Neuronal stem cell (in vitro differentiated cells): ENCODE measurements around the gene P4HA3.

ENCODE experiments used
- DNase-seq: peaks from one replicate; pipeline ENCODE4 v3.0.0-alpha.2; 2013; ENCODE audit warnings: low spot score
- H2AFZ ChIP-seq: one replicate; pipeline ENCODE4 v1.6.1; 2013; ENCODE audit warnings: mild to moderate bottlenecking, low read length, inconsistent platforms
- H2AK5ac ChIP-seq: 2 replicates; pipeline ENCODE4 v1.6.1; 2013; ENCODE audit warnings: low read depth, mild to moderate bottlenecking, inconsistent platforms, low read length, moderate library complexity, mixed read lengths
- H2BK120ac ChIP-seq: 2 replicates; pipeline ENCODE4 v1.6.1; 2013; ENCODE audit warnings: low read depth, mild to moderate bottlenecking, inconsistent platforms, low read length, moderate library complexity, mixed read lengths
- H2BK12ac ChIP-seq: one replicate; pipeline ENCODE4 v1.6.1; 2013; ENCODE audit warnings: low read length, inconsistent platforms
- H2BK15ac ChIP-seq: 2 replicates; pipeline ENCODE4 v1.6.1; 2013; ENCODE audit warnings: mild to moderate bottlenecking, low read length, inconsistent platforms, mixed read lengths
- H2BK5ac ChIP-seq: one replicate; pipeline ENCODE4 v1.6.1; 2013; ENCODE audit warnings: inconsistent platforms, mild to moderate bottlenecking, low read length, moderate library complexity
- H3K14ac ChIP-seq: one replicate; pipeline ENCODE4 v1.6.1; 2013; ENCODE audit warnings: low read length, inconsistent platforms
- H3K18ac ChIP-seq: 2 replicates; pipeline ENCODE4 v1.6.1; 2013; ENCODE audit warnings: low read length, inconsistent platforms
- H3K23ac ChIP-seq: 2 replicates; pipeline ENCODE4 v1.6.1; 2013; ENCODE audit warnings: low read depth, mild to moderate bottlenecking, mixed read lengths, low read length, inconsistent platforms; ENCODE audit not compliant: poor library complexity
- H3K27ac ChIP-seq: replicated peaks from 3 replicates; pipeline ENCODE4 v1.5.1; 2013; ENCODE audit warnings: low read length, inconsistent platforms
- H3K27me3 ChIP-seq, 3 experiments: 2 replicates each; pipeline ENCODE4 v1.6.1; 2013; ENCODE audit warnings: low read length in 3 of 3, mild to moderate bottlenecking in 2 of 3, inconsistent platforms in 1 of 3, low read depth in 1 of 3, mixed read lengths in 1 of 3, moderate library complexity in 1 of 3; ENCODE audit not compliant: control insufficient read depth in 3 of 3, insufficient read depth in 3 of 3
- H3K36me3 ChIP-seq, 2 donors: replicated peaks in 1 of 2; 2 replicates each; pipeline ENCODE4 v1.6.1; 2013; ENCODE audit warnings: low read length in 2 of 2; ENCODE audit not compliant: control insufficient read depth in 2 of 2, insufficient read depth in 2 of 2
- H3K4ac ChIP-seq: 2 replicates; pipeline ENCODE4 v1.6.1; 2013; ENCODE audit warnings: inconsistent platforms, mild to moderate bottlenecking, low read length, moderate library complexity
- H3K4me1 ChIP-seq, 2 donors: 1 replicate in 1 of 2; 2 replicates in 1 of 2; pipeline ENCODE4 v1.6.1; 2013; ENCODE audit warnings: low read length in 2 of 2, low read depth in 1 of 2; ENCODE audit not compliant: control insufficient read depth in 2 of 2, insufficient read depth in 1 of 2
- H3K4me2 ChIP-seq: one replicate; pipeline ENCODE4 v1.6.1; 2013; ENCODE audit warnings: mild to moderate bottlenecking, low read length, inconsistent platforms; ENCODE audit not compliant: insufficient read depth, poor library complexity, severe bottlenecking
- H3K4me3 ChIP-seq, 2 donors: 2 replicates each; pipeline ENCODE4 v1.5.1; 2013; ENCODE audit warnings: low read length in 2 of 2, mild to moderate bottlenecking in 2 of 2, inconsistent platforms in 1 of 2, moderate library complexity in 1 of 2
- H3K79me1 ChIP-seq: one replicate; pipeline ENCODE4 v1.6.1; 2013; ENCODE audit warnings: low read depth, mild to moderate bottlenecking, inconsistent platforms, low read length, moderate library complexity
- H3K9ac ChIP-seq: one replicate; pipeline ENCODE4 v1.6.1; 2013; ENCODE audit warnings: mild to moderate bottlenecking, low read depth, low read length, inconsistent platforms; ENCODE audit not compliant: poor library complexity
- H3K9me3 ChIP-seq, 2 donors: replicated peaks in 1 of 2; 2 replicates each; pipeline versions ENCODE3 to v1.6.1; 2013; ENCODE audit warnings: low read length in 2 of 2, mild to moderate bottlenecking in 2 of 2, inconsistent platforms in 1 of 2, low read depth in 1 of 2, mixed read lengths in 1 of 2, moderate library complexity in 1 of 2; ENCODE audit not compliant: control insufficient read depth in 2 of 2, insufficient read depth in 1 of 2
- H4K8ac ChIP-seq: one replicate; pipeline ENCODE4 v1.6.1; 2013; ENCODE audit warnings: low read depth, mild to moderate bottlenecking, inconsistent platforms, low read length, moderate library complexity
- H4K91ac ChIP-seq: one replicate; pipeline ENCODE4 v1.6.1; 2013; ENCODE audit warnings: low read length, low read depth, mild to moderate bottlenecking, inconsistent platforms; ENCODE audit not compliant: poor library complexity
- WGBS, 2 donors: extraction: QIAGEN DNeasy Blood & Tissue Kit; methylation state at CpG; one replicate each; pipeline ENCODE4 v1.1.7; 2013; ENCODE audit warnings: missing lambda C conversion rate in 2 of 2, mixed read lengths in 1 of 2; ENCODE audit not compliant: insufficient read length in 2 of 2, insufficient replicate concordance in 1 of 2; ENCODE audit errors: extremely low coverage in 2 of 2; 5-methylcytosine and 5-hydroxymethylcytosine counted together

P4HA3 gene

GRCh38 chr11:74253361-74253760 lies 58.1 kb downstream of the P4HA3 start:
- Histone ChIP-seq H3K4me2 (no peak overlapping the region), H3K23ac (no peak overlapping the region), H3K9ac (no peak overlapping the region), H3K27me3 (no peaks in the 10 kb centered on the region), H2AFZ (no peak overlapping the region), H3K27ac (no peak overlapping the region), H3K4ac (no peak overlapping the region), H2AK5ac (no peak overlapping the region), H3K18ac (no peak overlapping the region), H4K8ac (no peak overlapping the region), H2BK5ac (no peak overlapping the region), H3K79me1 (no peaks in the 10 kb centered on the region), H3K14ac (no peak overlapping the region), H2BK15ac (no peak overlapping the region), H3K4me1 (no peaks in the 10 kb centered on the region), H3K36me3 (peaks cover 18 to 79% of the 10 kb centered on the region in 2 donors), H4K91ac (no peak overlapping the region), H3K9me3 (no peaks in the 10 kb centered on the region), H3K4me3 (no peak overlapping the region), H2BK12ac (no peak overlapping the region), H2BK120ac (no peak overlapping the region)
- WGBS, 2 donors: no CpG with 5 or more reads among the region's 8 CpGs
- DNase-seq: no peak

- Histone ChIP-seq H4K91ac (no peak overlapping the region), H4K8ac (no peak overlapping the region), H3K4me2 (no peak overlapping the region), H3K18ac (no peak overlapping the region), H3K27ac (no peak overlapping the region), H3K9ac (no peak overlapping the region), H3K79me1 (no peaks in the 10 kb centered on the region), H3K27me3 (no peaks in the 10 kb centered on the region), H3K4me3 (no peak overlapping the region), H3K4ac (no peak overlapping the region), H3K23ac (no peak overlapping the region), H2AFZ (no peak overlapping the region), H3K4me1 (no peaks in the 10 kb centered on the region), H2BK15ac (no peak overlapping the region), H2BK12ac (no peak overlapping the region), H2AK5ac (no peak overlapping the region), H3K14ac (no peak overlapping the region), H3K36me3 (peaks cover 23 to 95% of the 10 kb centered on the region in 2 donors), H2BK120ac (no peak overlapping the region), H3K9me3 (no peaks in the 10 kb centered on the region), H2BK5ac (no peak overlapping the region)
- no CpG with 5 or more reads among the region's 2 CpGs for WGBS, 2 donors
- no peak for DNase-seq
These were observed 61.9 kb downstream of the P4HA3 start for GRCh38 chr11:74249496-74249895.

DNA sequence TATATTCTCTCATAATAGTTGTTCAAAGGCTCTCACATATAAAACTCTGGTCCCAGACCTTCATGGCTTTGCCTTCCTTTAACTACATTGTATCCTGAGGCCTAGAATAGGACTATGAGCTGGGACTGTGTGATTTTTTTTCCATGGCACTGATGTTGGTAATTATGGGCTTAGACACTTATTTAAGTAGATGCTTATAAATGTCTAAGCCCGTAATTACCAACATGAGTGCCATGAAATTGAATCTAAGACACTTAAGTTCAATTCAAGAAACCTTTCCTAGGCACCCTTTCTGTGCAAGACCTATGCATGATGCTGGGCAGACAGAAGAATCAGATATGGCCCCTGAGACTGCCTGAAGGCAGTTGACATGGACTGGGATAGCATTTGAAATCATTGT lies 63.0 kb downstream of the P4HA3 start:
- H3K4me1 ChIP-seq: no peaks in the 10 kb centered on the region
- H3K27me3 ChIP-seq: no peaks in the 10 kb centered on the region
- no peak overlapping the region for H3K18ac ChIP-seq
- no peak for DNase-seq
- no peak overlapping the region for H2AK5ac ChIP-seq
- no peak overlapping the region for H2BK12ac ChIP-seq
- H3K4ac ChIP-seq: no peak overlapping the region
- no peak overlapping the region for H2BK5ac ChIP-seq
- H3K4me2 ChIP-seq: no peak overlapping the region
- H4K91ac ChIP-seq: no peak overlapping the region
- no peak overlapping the region for H3K4me3 ChIP-seq
- no peak overlapping the region for H2AFZ ChIP-seq
- no peak overlapping the region for H3K14ac ChIP-seq
- no peak overlapping the region for H3K9ac ChIP-seq
- H4K8ac ChIP-seq: no peak overlapping the region
- H3K9me3 ChIP-seq: no peaks in the 10 kb centered on the region
- no peak overlapping the region for H2BK15ac ChIP-seq
- H3K27ac ChIP-seq: no peak overlapping the region
- no peaks in the 10 kb centered on the region for H3K79me1 ChIP-seq
- no peak overlapping the region for H3K23ac ChIP-seq
- no peak overlapping the region for H2BK120ac ChIP-seq
- H3K36me3 ChIP-seq: peaks cover 15 to 94% of the 10 kb centered on the region in 2 donors
- no CpG with 5 or more reads among the region's 1 CpG for WGBS, 2 donors

- Histone ChIP-seq H2BK12ac (no peak overlapping the region), H3K14ac (no peak overlapping the region), H3K27me3 (no peaks in the 10 kb centered on the region), H3K9ac (no peak overlapping the region), H3K4me2 (no peak overlapping the region), H3K4me3 (no peak overlapping the region), H2BK5ac (no peak overlapping the region), H2BK120ac (no peak overlapping the region), H3K9me3 (no peaks in the 10 kb centered on the region), H2AK5ac (no peak overlapping the region), H3K27ac (no peak overlapping the region), H3K79me1 (no peaks in the 10 kb centered on the region), H3K18ac (no peak overlapping the region), H3K4me1 (no peaks in the 10 kb centered on the region), H3K4ac (no peak overlapping the region), H2AFZ (no peak overlapping the region), H3K23ac (no peak overlapping the region), H3K36me3 (peaks cover 3 to 92% of the 10 kb centered on the region in 2 donors), H4K8ac (no peak overlapping the region), H2BK15ac (no peak overlapping the region), H4K91ac (no peak overlapping the region)
- WGBS, 2 donors: no CpG with 5 or more reads among the region's 1 CpG
- no peak for DNase-seq
These were observed 73.2 kb downstream of the P4HA3 start for GRCh38 chr11:74238243-74238642.
